Central memory CD8-positive, alpha-beta T cell (primary cell): ENCODE data around the gene BAG1.

ENCODE experiments used
- ATAC-seq: fragments of 150-1000 bp; cut with Tn5 transposase; replicated peaks from 2 replicates; pipeline ENCODE4 v1.10.0; 2022; ENCODE audit warnings: mild to moderate bottlenecking, moderate FRiP score, moderate number of reproducible peaks; ENCODE audit not compliant: poor library complexity, severe bottlenecking; ENCODE audit errors: extremely low read depth
- DNase-seq, 2 donors: peaks; one replicate each; pipeline ENCODE4 v3.0.0; 2021; ENCODE audit warnings: low spot score in 2 of 2
- H3K27ac Mint-ChIP-seq: one replicate; pipeline ENCODE4 v1.8.0; 2022; ENCODE audit warnings: low read depth, mild to moderate bottlenecking, moderate library complexity, mixed read lengths
- H3K27me3 Mint-ChIP-seq: one replicate; pipeline ENCODE4 v1.8.0; 2022; ENCODE audit warnings: mixed read lengths
- H3K36me3 Mint-ChIP-seq: one replicate; pipeline ENCODE4 v1.8.0; 2022; ENCODE audit warnings: mild to moderate bottlenecking, moderate library complexity, mixed read lengths; ENCODE audit not compliant: insufficient read depth
- H3K4me1 Mint-ChIP-seq: one replicate; pipeline ENCODE4 v1.8.0; 2022; ENCODE audit warnings: mixed read lengths
- H3K4me3 Mint-ChIP-seq: one replicate; pipeline ENCODE4 v1.8.0; 2022; ENCODE audit warnings: mild to moderate bottlenecking, moderate library complexity, mixed read lengths
- H3K9me3 Mint-ChIP-seq: one replicate; pipeline ENCODE4 v1.8.0; 2022; ENCODE audit warnings: mixed read lengths

The BAG1 gene

DNA sequence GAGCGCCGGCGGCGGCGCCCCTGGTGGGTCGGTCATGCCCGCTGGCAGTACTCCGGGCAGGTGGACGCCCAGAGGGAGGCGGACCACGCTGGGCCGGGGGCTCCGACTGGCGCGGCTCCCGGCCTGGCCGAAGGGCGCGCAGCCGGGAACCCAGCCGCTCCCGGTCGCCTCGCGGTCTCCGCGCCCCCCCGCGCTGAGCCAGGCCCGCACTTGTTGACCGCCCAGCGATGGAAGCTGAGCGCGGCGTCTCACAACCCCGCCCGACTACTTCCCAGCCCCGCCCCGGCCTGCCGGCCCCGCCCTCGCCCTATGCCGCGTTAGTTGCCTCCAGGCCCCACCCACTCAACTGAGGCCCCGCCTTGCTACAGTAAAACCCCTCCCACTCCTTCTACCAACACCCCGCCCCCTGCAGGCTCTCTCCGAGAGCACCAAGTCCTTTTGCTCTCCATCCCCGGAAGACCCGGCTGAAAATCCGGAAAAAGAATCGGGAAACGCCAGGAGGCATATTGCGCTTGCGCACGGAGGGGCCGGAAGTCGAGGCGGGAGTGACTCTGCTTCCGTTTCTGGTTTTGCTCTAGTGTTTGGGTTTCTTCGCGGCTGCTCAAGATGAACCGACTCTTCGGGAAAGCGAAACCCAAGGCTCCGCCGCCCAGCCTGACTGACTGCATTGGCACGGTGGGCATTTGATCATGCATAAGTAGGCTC, at the start of gene BAG1, which contains the start of gene CHMP5:
BAG1 (minus strand) TSS at position 236 of the 705 bp plus-strand sequence.
CHMP5 (plus strand) TSS at position 577 of the 705 bp plus-strand sequence; CDS start at position 607, 30 bp downstream.
- ATAC-seq, result peak; percentile 88
- H3K4me1 Mint-ChIP-seq, result peaks cover 44% of the 10 kb centered on the region
- DNase-seq, result peak; percentile 99 to 100
- H3K4me3 Mint-ChIP-seq, result peak within 1 kb of the TSS; percentile 80
- H3K36me3 Mint-ChIP-seq, result peaks cover 46% of the 10 kb centered on the region
- H3K27ac Mint-ChIP-seq, result peak within 1 kb of the TSS; percentile 91
- no peaks in the 10 kb centered on the region for H3K27me3 Mint-ChIP-seq
- H3K9me3 Mint-ChIP-seq, result no peaks in the 10 kb centered on the region

GRCh38 chr9:33311953-33312352, 47.4 kb upstream of the BAG1 start:
- Mint-ChIP-seq H3K4me1 (peaks cover 6% of the 10 kb centered on the region), H3K4me3 (no peak overlapping the region), H3K9me3 (no peaks in the 10 kb centered on the region), H3K36me3 (peaks cover 79% of the 10 kb centered on the region), H3K27ac (no peak overlapping the region), H3K27me3 (no peaks in the 10 kb centered on the region)
- ATAC-seq (no peak), DNase-seq (no peak)

DNA sequence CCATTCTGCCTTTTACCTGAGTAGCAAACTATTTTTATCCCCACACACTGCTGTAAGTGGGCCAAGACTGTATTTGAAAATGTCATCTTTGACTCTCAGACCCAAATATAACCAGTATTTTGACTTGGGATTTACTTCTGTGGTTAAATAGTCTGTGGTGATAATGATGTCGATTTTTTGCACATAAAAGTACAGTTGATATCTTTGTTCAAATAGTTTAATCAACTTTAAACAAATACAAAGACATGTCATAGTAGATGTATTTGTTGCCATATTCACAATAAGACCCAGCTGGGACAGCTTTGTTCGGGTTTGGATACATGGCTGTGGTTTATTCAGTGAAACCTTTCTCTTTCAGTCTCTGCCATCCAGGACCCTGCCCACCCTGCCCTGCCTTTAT, 46.2 kb upstream of the BAG1 start:
- Mint-ChIP-seq H3K36me3 (peaks cover 70% of the 10 kb centered on the region), H3K27ac (peak overlapping the region; percentile 64), H3K27me3 (no peaks in the 10 kb centered on the region), H3K4me1 (peaks cover 6% of the 10 kb centered on the region), H3K9me3 (no peaks in the 10 kb centered on the region), H3K4me3 (no peak overlapping the region)
- no peak for ATAC-seq
- DNase-seq, result no peak

DNA sequence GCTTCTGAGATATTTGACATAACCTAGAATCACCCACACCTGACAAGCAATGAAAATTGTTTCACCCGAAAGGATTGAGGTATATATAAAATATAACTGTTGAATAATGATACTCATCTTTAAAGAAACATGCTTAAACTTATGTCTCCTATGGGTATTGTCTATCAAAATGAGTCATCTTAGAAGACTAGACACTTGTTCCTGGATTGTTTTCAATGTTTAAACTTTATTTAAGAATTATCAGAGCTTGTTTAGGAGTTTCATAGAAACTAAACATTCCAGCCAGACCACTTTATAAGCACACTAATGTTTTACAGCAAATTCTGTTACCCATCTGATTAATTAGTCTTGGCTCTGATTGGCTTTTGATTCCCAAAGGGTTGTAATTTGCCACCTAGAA, 45.4 kb upstream of the BAG1 start:
- no peaks in the 10 kb centered on the region for H3K27me3 Mint-ChIP-seq
- H3K9me3 Mint-ChIP-seq, result no peaks in the 10 kb centered on the region
- H3K36me3 Mint-ChIP-seq, result peaks cover 61% of the 10 kb centered on the region
- no peak for DNase-seq
- H3K4me3 Mint-ChIP-seq, result no peak overlapping the region
- H3K4me1 Mint-ChIP-seq, result peaks cover 6% of the 10 kb centered on the region
- H3K27ac Mint-ChIP-seq, result no peak overlapping the region
- no peak for ATAC-seq

- H3K4me1 Mint-ChIP-seq, result peaks cover 6% of the 10 kb centered on the region
- DNase-seq, result no peak
- H3K27ac Mint-ChIP-seq, result no peak overlapping the region
- no peak overlapping the region for H3K4me3 Mint-ChIP-seq
- H3K9me3 Mint-ChIP-seq, result no peaks in the 10 kb centered on the region
- no peaks in the 10 kb centered on the region for H3K27me3 Mint-ChIP-seq
- H3K36me3 Mint-ChIP-seq, result peaks cover 55% of the 10 kb centered on the region
- ATAC-seq, result no peak
Observed at GRCh38 chr9:33307067-33307466, 42.6 kb upstream of the BAG1 start.

GRCh38 chr9:33306037-33306436, 41.5 kb upstream of the BAG1 start:
- Mint-ChIP-seq H3K27ac (no peak overlapping the region), H3K27me3 (no peaks in the 10 kb centered on the region), H3K4me3 (no peak overlapping the region), H3K9me3 (no peaks in the 10 kb centered on the region), H3K36me3 (peaks cover 53% of the 10 kb centered on the region), H3K4me1 (peaks cover 7% of the 10 kb centered on the region)
- ATAC-seq, result no peak
- no peak for DNase-seq

- Mint-ChIP-seq H3K27me3 (no peaks in the 10 kb centered on the region), H3K4me3 (no peak overlapping the region), H3K27ac (no peak overlapping the region), H3K36me3 (peaks cover 58% of the 10 kb centered on the region), H3K9me3 (no peaks in the 10 kb centered on the region), H3K4me1 (peaks cover 12% of the 10 kb centered on the region)
- DNase-seq (no peak), ATAC-seq (no peak)
Observed at GRCh38 chr9:33304362-33304761, 39.9 kb upstream of the BAG1 start.

- Mint-ChIP-seq H3K4me1 (peaks cover 48% of the 10 kb centered on the region), H3K27ac (no peak overlapping the region), H3K4me3 (no peak overlapping the region)
Observed at GRCh38 chr9:33300546-33300945, 36.0 kb upstream of the BAG1 start.

GRCh38 chr9:33297432-33297831, 32.9 kb upstream of the BAG1 start:
- Mint-ChIP-seq H3K27me3 (no peaks in the 10 kb centered on the region), H3K4me3 (peak overlapping the region; percentile 1), H3K9me3 (no peaks in the 10 kb centered on the region), H3K27ac (peak overlapping the region; percentile 12), H3K36me3 (peaks cover 56% of the 10 kb centered on the region), H3K4me1 (peaks cover 67% of the 10 kb centered on the region)
- DNase-seq (no peak), ATAC-seq (peak; percentile 56)

More at GRCh38 chr9:33300546-33300945, 36.0 kb upstream of the BAG1 start:
- H3K9me3 Mint-ChIP-seq, result no peaks in the 10 kb centered on the region
- peaks cover 63% of the 10 kb centered on the region for H3K36me3 Mint-ChIP-seq
- no peaks in the 10 kb centered on the region for H3K27me3 Mint-ChIP-seq
- ATAC-seq (no peak), DNase-seq (no peak)

- peaks cover 52% of the 10 kb centered on the region for H3K36me3 Mint-ChIP-seq
- H3K4me3 Mint-ChIP-seq, result no peak overlapping the region
- H3K27ac Mint-ChIP-seq, result no peak overlapping the region
- peaks cover 75% of the 10 kb centered on the region for H3K4me1 Mint-ChIP-seq
- H3K27me3 Mint-ChIP-seq, result no peaks in the 10 kb centered on the region
- no peaks in the 10 kb centered on the region for H3K9me3 Mint-ChIP-seq
- DNase-seq (no peak), ATAC-seq (no peak)
Observed at GRCh38 chr9:33295571-33295970, 31.1 kb upstream of the BAG1 start.

DNA sequence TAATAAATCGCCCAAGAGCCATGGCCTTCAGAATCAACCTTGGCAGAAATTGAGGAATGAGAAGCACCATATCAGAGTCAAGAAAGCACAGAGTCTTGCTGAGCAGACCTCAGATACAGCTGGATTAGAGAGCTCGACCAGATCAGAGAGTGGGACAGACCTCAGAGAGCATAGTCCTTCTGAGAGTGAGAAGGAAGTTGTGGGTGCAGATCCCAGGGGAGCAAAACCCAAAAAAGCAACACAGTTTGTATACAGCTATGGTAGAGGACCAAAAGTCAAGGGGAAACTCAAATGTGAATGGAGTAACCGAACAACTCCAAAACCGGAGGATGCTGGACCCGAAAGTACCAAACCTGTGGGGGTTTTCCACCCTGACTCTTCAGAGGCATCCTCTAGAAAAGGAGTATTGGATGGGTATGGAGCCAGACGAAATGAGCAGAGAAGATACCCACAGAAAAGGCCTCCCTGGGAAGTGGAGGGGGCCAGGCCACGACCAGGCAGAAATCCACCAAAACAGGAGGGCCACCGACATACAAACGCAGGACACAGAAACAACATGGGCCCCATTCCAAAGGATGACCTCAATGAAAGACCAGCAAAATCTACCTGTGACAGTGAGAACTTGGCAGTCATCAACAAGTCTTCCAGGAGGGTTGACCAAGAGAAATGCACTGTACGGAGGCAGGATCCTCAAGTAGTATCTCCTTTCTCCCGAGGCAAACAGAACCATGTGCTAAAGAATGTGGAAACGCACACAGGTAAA, 30.3 kb upstream of the BAG1 start:
- no peak for DNase-seq
- ATAC-seq, result no peak
- Mint-ChIP-seq H3K9me3 (no peaks in the 10 kb centered on the region), H3K4me3 (no peak overlapping the region), H3K27ac (no peak overlapping the region), H3K27me3 (no peaks in the 10 kb centered on the region), H3K4me1 (peaks cover 74% of the 10 kb centered on the region), H3K36me3 (peaks cover 55% of the 10 kb centered on the region)

DNA sequence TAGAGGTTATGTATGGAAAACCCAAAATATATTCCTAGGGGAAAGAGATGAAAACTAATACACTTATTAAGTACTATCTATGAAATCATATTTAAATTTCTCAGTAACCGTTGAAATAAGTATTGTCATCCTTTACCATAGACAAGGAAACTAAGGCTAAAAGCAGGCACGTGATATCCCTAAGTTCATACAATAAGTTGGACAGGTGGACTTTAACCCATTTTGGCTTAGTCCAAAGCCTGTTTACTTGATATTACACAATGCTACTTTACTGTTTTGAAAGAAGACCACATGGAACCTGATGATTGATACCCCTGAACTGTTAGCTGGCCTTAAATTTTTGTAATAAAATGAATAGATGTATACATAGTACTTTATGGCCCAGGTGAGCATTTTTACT, 29.3 kb upstream of the BAG1 start:
- peaks cover 47% of the 10 kb centered on the region for H3K36me3 Mint-ChIP-seq
- no peak for ATAC-seq
- DNase-seq, result no peak
- H3K4me3 Mint-ChIP-seq, result no peak overlapping the region
- peak overlapping the region; percentile 75 for H3K27ac Mint-ChIP-seq
- H3K9me3 Mint-ChIP-seq, result no peaks in the 10 kb centered on the region
- no peaks in the 10 kb centered on the region for H3K27me3 Mint-ChIP-seq
- peaks cover 66% of the 10 kb centered on the region for H3K4me1 Mint-ChIP-seq

DNA sequence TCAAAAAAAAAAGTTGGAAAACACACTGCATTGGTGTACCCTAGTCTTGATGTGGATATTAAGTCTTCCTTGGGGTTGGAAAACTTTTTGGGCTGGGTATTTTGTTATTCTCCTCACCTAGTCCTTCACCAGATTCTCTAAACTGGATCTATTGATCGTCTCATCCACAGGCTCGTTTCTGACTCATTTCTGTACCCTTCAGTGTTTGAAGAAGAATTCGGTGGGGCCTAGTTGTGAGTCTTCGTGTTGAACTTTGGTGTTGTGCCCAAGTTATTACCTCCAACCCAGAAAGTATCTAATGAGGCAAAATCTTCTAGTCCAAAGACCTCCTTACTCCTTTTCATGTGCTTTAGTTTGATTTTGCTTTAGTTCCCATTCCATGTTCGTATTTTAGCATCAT, 27.4 kb upstream of the BAG1 start:
- peaks cover 35% of the 10 kb centered on the region for H3K36me3 Mint-ChIP-seq
- H3K27me3 Mint-ChIP-seq, result no peaks in the 10 kb centered on the region
- peaks cover 47% of the 10 kb centered on the region for H3K4me1 Mint-ChIP-seq
- no peak for ATAC-seq
- H3K9me3 Mint-ChIP-seq, result no peaks in the 10 kb centered on the region
- DNase-seq, result no peak
- H3K4me3 Mint-ChIP-seq, result peak overlapping the region; percentile 84
- peak overlapping the region; percentile 97 for H3K27ac Mint-ChIP-seq
